Mononuclear cell (primary cell): Measurements from ENCODE around the gene LCE1A. TPM values are rescaled to one million over a fixed set of nuclear protein-coding genes. Genes with fewer than 3 reads are reported as not detected.

Experiments
- H3K27me3 ChIP-seq: 2 replicates; pipeline ENCODE4 v1.6.0; 2011; ENCODE audit warnings: low read length, control low read depth; ENCODE audit not compliant: insufficient read depth
- H3K4me1 ChIP-seq: 2 replicates; pipeline ENCODE4 v1.5.1; 2011; ENCODE audit warnings: mild to moderate bottlenecking, low read length, control low read depth; ENCODE audit not compliant: insufficient read depth
- H3K4me3 ChIP-seq: 2 replicates; pipeline ENCODE4 v1.5.1; 2011; ENCODE audit warnings: mild to moderate bottlenecking, low read length, moderate library complexity
- H3K9me3 ChIP-seq: 2 replicates; pipeline ENCODE4 v1.5.1; 2011; ENCODE audit warnings: low read depth, mild to moderate bottlenecking, control low read depth, low read length
- total RNA-seq: library from RNA; depleted of rRNA; stranded (reverse); fragments of >200 nt; gene quantifications from one replicate; pipeline ENCODE4 v1.2.3, GENCODE V29; 2012

LCE1A gene, protein sequence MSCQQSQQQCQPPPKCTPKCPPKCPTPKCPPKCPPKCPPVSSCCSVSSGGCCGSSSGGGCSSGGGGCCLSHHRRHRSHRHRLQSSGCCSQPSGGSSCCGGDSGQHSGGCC
- total RNA-seq, result not detected

DNA sequence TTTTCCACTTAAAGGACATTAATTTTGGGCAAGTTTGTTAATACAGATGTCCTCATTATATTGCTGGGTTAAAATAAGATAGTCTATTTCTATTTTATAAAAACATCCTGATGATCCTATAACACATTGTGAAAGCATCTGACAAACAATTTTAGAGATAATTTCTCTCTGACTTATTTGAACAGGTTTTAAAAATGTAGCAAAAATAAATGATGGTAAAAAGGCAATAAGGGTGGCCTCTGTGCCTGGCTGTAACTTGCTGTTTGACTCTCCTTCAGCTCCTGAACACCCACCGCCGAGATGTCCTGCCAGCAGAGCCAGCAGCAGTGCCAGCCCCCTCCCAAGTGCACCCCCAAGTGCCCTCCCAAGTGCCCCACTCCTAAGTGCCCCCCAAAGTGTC, at the start of gene LCE1A:
LCE1A (plus strand) TSS at position 301 of the 400 bp plus-strand sequence; CDS start at position 301, 0 bp downstream.
- Histone ChIP-seq H3K9me3 (no peaks in the 10 kb centered on the region), H3K27me3 (peaks cover 4% of the 10 kb centered on the region), H3K4me1 (no peaks in the 10 kb centered on the region), H3K4me3 (no peak within 1 kb of the TSS)

DNA sequence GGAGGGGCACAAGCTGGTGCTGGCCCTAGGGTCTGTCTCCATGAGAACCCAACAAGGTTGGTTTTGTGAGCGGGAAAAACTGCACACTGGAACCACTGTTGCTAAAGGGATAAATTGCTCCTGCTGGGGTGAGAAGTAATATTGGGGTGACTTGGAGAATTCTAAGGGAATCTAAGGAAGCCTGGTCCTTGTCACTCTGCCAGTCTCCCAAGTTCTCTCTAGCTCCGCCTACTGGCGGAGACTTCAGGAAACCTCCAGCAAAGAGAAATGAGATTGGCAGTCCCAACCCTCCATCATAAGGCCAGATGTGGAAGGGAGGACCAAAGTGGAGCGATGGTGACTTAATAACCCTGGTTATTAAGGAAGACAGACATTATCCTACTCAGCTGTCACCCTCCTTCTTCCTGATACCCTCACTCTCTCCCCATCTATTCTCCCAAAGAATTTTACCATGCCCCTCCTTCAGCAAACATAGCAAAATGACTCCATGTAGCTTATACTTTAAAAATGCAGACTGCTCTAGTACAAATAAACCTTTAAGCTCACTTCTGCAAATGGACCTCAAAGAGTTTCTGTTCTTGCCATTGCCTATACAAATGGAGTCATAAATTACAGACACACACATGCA, 49.6 kb upstream of the LCE1A start:
- H3K27me3 ChIP-seq, result peaks cover 2% of the 10 kb centered on the region
- no peaks in the 10 kb centered on the region for H3K9me3 ChIP-seq
- no peak overlapping the region for H3K4me3 ChIP-seq
- no peaks in the 10 kb centered on the region for H3K4me1 ChIP-seq

DNA sequence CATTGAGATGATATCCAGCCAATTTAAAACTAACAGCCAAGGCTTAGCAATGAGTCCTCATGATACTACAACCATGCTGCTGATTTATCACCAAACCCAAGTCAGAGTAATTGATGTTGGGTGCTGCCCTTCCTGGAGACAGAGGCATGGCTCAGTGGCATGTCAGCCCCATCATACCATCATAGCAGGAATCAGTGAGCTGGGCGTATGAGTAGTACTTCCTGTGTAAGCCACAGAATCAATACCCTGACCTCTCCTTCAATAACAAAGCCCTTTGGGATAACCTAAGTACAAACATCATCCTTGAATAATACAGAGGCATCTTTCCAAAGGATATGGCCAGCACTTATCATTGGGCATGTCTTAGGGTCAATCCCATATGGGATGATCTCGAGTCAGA, 44.2 kb upstream of the LCE1A start:
- H3K4me3 ChIP-seq, result no peak overlapping the region
- H3K9me3 ChIP-seq, result no peaks in the 10 kb centered on the region

DNA sequence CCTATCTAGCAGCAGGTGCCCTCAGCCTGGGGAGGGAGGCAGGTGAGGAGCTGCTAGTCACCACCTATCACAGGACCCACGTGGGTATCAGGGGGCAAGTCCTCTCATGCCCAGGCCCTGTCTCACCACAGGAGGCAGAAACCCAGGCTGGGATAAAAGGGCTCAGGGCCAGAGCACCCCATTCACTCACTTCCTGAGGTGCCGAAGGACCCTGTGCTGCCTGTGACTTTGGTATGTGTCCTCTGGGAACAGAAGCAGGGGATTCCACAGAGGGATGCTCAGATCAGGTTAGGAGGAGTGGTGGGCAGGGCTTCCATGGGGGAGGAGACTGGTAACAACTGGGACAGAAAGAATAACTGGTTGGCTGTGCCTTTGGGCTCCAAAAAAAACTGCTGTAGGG, 41.2 kb upstream of the LCE1A start, which contains the start of gene LCE1E:
LCE1E (plus strand) TSS at position 181 of the 400 bp plus-strand sequence. CDS start 1,043 bp downstream, outside the sequence.
- no peaks in the 10 kb centered on the region for H3K4me1 ChIP-seq
- H3K4me3 ChIP-seq, result no peak within 1 kb of the TSS
- no peaks in the 10 kb centered on the region for H3K9me3 ChIP-seq
- H3K27me3 ChIP-seq, result peaks cover 4% of the 10 kb centered on the region

More for the DNA sequence above, 44.2 kb upstream of the LCE1A start:
- Histone ChIP-seq H3K27me3 (peaks cover 2% of the 10 kb centered on the region), H3K4me1 (no peaks in the 10 kb centered on the region)

DNA sequence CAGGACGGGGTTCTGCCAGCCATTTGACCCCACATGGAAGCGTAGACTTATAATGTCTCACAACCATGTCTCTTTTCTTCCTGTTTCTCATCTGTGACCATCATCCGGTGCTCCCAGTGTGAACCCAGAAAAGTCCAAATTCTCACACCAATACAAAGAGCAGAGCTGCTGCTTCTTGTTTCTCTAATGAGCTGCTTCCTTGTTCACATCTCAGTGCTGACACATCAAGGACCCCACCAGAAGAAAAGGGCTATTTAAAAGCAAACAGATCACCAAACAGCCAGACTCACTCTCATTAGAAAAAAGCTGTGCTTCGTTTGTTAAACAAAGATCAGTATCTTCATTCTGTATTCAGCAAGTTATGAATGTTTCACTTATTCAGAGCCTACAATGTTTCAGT, 31.6 kb upstream of the LCE1A start:
- H3K4me1 ChIP-seq, result no peaks in the 10 kb centered on the region
- no peak overlapping the region for H3K4me3 ChIP-seq
- H3K27me3 ChIP-seq, result peaks cover 10% of the 10 kb centered on the region
- H3K9me3 ChIP-seq, result no peaks in the 10 kb centered on the region

DNA sequence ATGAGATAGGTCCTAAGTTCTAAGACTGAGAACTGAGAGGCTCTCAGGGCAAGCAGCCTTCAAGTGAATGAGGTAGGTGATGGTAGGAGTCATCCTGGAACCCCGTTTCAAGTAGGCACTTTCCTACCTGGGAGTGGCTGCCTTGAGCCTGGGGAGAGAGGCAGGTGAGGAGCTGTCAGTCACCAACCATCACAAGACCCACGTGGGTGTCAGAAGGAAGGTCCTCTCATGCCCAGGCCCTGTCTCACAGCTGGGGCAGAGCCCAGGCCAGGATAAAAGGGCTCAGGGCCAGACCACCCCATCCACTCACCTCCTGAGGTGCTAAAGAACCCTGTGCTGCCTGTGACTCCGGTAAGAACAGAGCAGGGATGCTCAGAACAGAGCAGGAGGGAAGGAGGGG, 30.9 kb upstream of the LCE1A start, which contains the start of gene LCE1D:
LCE1D (plus strand) TSS at position 301 of the 400 bp plus-strand sequence. CDS start 1,074 bp downstream, outside the sequence.
- Histone ChIP-seq H3K4me1 (no peaks in the 10 kb centered on the region), H3K9me3 (no peaks in the 10 kb centered on the region), H3K4me3 (no peak within 1 kb of the TSS), H3K27me3 (peaks cover 10% of the 10 kb centered on the region)

GRCh38 chr1:152801333-152801732, 25.9 kb upstream of the LCE1A start:
- Histone ChIP-seq H3K4me1 (no peaks in the 10 kb centered on the region), H3K9me3 (no peaks in the 10 kb centered on the region), H3K4me3 (no peak overlapping the region), H3K27me3 (peaks cover 10% of the 10 kb centered on the region)

DNA sequence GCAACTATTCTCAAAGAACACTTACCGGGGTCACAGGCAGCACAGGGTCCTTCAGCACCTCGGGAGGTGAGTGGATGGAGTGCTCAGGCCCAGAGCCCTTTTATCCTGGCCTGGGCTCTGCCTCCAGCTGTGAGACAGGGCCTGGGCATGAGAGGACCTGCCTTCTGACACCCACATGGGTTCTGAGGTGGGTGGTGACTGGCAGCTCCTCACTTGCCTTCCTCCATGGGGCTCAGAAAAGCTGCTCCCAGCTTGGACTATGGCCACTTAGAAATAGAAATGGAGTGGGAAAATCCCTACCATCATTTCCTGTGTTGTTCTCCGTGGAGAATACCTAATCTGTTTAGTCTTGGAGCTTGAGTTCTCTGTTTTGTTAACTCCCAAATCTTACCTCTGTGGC, 20.7 kb upstream of the LCE1A start, which contains the start of gene LCE1C:
LCE1C (minus strand) TSS at position 76 of the 400 bp plus-strand sequence. CDS start 1,173 bp downstream, outside the sequence.
- Histone ChIP-seq H3K4me1 (no peaks in the 10 kb centered on the region), H3K27me3 (peaks cover 4% of the 10 kb centered on the region), H3K9me3 (no peaks in the 10 kb centered on the region), H3K4me3 (no peak within 1 kb of the TSS)

GRCh38 chr1:152811050-152811449, 16.2 kb upstream of the LCE1A start:
- Histone ChIP-seq H3K4me3 (no peak overlapping the region), H3K9me3 (no peaks in the 10 kb centered on the region), H3K27me3 (no peaks in the 10 kb centered on the region), H3K4me1 (no peaks in the 10 kb centered on the region)

DNA sequence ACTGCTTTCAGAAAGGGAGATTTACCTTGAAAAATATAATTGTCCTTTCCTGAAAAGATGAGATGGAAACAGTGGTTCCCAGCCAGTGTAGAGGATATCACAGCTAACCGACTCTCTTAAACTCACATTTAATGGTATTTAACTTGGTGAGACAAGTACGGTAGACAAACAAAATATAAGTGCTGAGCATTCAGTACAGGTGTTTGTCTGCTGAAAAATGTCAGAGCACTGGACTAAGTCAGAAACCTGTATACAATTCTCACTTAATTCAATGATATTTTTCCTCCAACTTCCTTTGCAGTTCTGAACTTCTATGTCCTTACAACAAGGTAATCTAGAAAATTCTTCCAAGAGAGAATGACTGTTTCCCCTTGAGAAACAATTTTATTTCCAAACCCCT, 15.6 kb upstream of the LCE1A start, which contains the start of gene LCE1B:
LCE1B (plus strand) TSS at position 301 of the 400 bp plus-strand sequence. CDS start 476 bp downstream, outside the sequence.
- H3K4me1 ChIP-seq, result no peaks in the 10 kb centered on the region
- no peaks in the 10 kb centered on the region for H3K27me3 ChIP-seq
- no peak within 1 kb of the TSS for H3K4me3 ChIP-seq
- H3K9me3 ChIP-seq, result no peaks in the 10 kb centered on the region

DNA sequence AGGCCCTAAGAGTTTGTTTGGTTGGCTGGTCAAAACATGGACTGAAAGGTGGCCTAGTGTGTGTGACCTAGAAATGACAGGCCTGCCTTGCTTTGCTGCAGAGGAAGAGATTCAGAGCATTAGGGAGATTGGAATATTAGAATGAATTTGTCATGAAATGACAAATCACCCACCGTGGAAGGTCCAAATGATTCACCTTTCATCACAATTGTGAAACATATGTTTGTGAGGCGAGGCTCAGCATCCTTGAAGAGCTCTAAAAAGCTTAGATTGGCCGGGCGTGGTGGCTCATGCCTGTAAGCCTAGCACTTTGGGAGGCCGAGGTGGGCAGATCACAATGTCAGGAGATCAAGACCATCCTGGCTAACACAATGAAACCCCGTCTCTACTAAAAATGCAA, 10.0 kb upstream of the LCE1A start:
- Histone ChIP-seq H3K4me1 (no peaks in the 10 kb centered on the region), H3K4me3 (no peak overlapping the region), H3K9me3 (no peaks in the 10 kb centered on the region), H3K27me3 (no peaks in the 10 kb centered on the region)

- no peak overlapping the region for H3K4me3 ChIP-seq
- H3K27me3 ChIP-seq, result no peaks in the 10 kb centered on the region
- no peaks in the 10 kb centered on the region for H3K9me3 ChIP-seq
- H3K4me1 ChIP-seq, result no peaks in the 10 kb centered on the region
These were observed 4.0 kb upstream of the LCE1A start for GRCh38 chr1:152823294-152823693.

- Histone ChIP-seq H3K27me3 (peaks cover 4% of the 10 kb centered on the region), H3K4me3 (no peak overlapping the region), H3K4me1 (no peaks in the 10 kb centered on the region), H3K9me3 (no peaks in the 10 kb centered on the region)
These were observed 2.3 kb upstream of the LCE1A start for GRCh38 chr1:152824964-152825363.

DNA sequence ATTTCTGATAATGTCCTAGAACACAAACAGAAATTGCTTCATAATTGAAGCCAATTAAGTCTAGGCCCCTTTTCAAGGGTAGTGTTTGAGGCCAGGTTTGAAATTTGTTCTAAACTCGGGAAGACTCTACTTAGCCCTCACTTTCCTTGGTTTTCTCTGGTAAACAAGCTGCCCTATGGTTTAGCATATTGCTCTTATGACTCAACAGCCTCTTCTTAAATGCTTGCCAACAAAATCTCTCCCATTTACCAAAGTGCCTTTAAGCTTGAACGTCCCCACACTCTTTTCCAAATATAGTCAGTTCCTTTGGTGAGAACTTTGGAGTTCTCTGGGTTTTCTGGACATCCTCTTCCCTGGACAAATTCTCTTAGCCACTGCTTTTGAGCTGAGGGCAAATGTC, 9.6 kb downstream of the LCE1A start:
- Histone ChIP-seq H3K4me3 (no peak overlapping the region), H3K4me1 (no peaks in the 10 kb centered on the region), H3K27me3 (no peaks in the 10 kb centered on the region), H3K9me3 (no peaks in the 10 kb centered on the region)

DNA sequence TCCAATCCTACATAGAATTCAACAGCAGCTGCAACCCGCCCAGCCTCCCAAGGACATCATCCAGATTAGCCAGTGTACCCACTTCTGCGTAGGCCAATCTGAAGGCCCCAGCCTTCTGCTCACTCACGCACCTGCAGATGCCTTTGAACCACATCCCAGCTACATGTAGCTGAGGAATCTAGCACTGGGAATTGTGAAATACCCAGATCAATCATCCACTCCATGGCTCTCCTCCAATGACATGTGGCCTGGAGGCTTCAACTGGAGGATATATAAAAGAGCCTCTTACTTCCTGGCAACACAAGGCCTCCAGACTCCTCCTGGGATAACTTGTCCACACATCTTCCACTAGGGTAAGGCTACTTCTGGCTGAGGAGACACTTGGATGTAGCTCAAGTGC, 15.3 kb downstream of the LCE1A start, which contains the start of gene LCE6A:
LCE6A (plus strand) TSS at position 301 of the 400 bp plus-strand sequence. CDS start 665 bp downstream, outside the sequence.
- peaks cover 3% of the 10 kb centered on the region for H3K27me3 ChIP-seq

More for the DNA sequence above, 15.3 kb downstream of the LCE1A start, which contains the start of gene LCE6A:
- no peaks in the 10 kb centered on the region for H3K9me3 ChIP-seq
- H3K4me3 ChIP-seq, result no peak within 1 kb of the TSS
- no peaks in the 10 kb centered on the region for H3K4me1 ChIP-seq
